NT2/D1 (cell line): Measurements from ENCODE around the gene ABHD4.

Experiments used
- SUZ12 ChIP-seq: IDR thresholded peaks from 2 replicates; pipeline ENCODE4 v1.6.1; 2011; ENCODE audit not compliant: insufficient read length, insufficient read depth; ENCODE audit errors: extremely low read depth
- YY1 ChIP-seq: IDR thresholded peaks from 2 replicates; pipeline ENCODE4 v1.6.1; 2011; ENCODE audit not compliant: insufficient read length, insufficient read depth
- ZNF274 ChIP-seq: IDR thresholded peaks from 2 replicates; pipeline ENCODE4 v1.6.1; 2011; ENCODE audit warnings: mild to moderate bottlenecking, low read depth, low read length

- TF ChIP-seq ZNF274 (no peak), SUZ12 (no peak), YY1 (no peak)
Measured at GRCh38 chr14:22565391-22565945, 32.6 kb upstream of the ABHD4 start.
